A172 (cell line): ENCODE results near the gene ZNF524. TPM values are rescaled to one million over a fixed set of nuclear protein-coding genes. Genes with fewer than 3 reads are reported as not detected.
A peak's percentile ranks its signal among the peaks of the same experiment; 100 is the strongest.

Experiments used
- DNase-seq: peaks from one replicate; pipeline ENCODE4 v3.0.0-alpha.2; 2015; ENCODE audit warnings: low spot score
- total RNA-seq: library from RNA; depleted of rRNA; stranded (reverse); fragments of >200 nt; shearing (Covaris generic); gene quantifications from 2 replicates; pipeline ENCODE4 v1.2.3, GENCODE V29; 2014

The ZNF524 gene
- total RNA-seq, 1 experiment from 2014 or later = 20.0 TPM

DNA sequence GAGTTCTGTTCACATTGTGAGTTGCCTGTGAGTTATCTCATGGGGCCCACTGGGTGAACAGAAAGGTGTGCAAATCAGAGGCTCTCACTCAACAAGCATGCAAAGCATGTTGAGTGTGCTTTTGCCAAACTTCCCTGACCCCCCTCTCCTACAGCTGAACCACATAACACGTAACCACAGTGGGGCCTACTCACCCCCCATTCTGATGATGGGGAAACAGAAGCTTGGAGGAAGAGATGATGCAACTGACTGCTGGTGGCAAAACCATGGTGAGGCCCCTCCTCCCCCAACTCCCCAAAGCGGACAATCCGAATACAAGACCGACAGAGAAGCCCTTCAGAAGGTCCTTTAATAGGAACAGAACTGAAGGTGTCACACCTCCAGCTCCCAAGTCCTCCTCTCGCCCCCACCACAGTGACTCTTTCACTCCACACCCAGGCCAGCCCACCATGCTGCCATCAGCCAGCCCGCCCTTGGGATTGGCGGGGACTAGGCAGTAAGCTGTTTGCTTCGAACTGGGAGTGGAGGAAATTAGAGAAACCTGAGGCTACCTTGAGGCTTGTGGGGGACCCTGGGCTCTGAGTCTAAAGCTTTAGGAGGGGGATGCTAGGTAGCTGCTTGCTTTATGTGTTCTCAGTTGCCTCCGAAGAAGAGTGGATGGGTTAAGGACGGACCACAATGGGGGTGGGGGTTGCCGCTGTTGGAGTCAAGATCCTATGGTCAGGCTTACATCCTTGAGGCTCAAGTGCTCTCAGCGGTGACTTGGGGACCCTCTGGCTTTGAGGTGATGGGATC, 20.5 kb downstream of the ZNF524 start:
- no peak for DNase-seq

- DNase-seq = no peak
Measured at GRCh38 chr19:55621205-55621672, 21.2 kb downstream of the ZNF524 start.

- no peak for DNase-seq
Measured at GRCh38 chr19:55621673-55622231, 21.7 kb downstream of the ZNF524 start.

DNA sequence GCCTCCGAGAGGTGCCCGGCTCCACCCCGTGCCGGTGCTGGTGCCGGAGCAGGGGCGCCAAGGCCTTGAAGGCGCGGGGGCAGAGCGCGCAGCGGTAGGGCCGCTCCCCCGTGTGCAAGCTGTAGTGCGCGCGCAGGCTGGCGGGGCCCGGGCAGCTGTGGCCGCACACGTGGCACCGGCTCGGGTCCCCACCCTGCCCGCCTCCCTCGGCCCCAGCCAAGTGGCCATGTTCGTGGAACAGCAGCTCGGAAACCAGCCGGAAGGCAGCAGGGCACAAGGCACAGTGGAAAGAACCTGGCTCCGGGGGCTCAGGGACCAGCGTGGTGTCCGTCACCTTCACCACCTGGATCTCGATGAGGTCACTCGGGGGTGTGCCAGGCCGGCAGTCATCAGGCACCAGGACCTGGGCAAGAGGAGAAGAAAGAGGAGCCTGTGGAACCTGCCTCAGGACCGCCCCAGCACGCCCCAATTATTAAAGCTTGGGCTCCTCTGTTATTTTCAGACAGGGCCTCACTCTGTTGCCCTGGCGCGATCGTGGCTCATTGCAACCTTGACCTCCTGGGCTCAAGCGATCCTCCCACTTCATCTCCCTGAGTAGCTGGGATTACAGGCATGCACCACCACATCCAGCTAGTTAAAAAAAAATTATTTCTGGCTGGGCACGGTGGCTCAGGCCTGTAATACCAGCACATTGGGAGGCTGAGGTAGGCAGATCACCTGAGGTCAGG, 22.3 kb downstream of the ZNF524 start:
- no peak for DNase-seq

DNA sequence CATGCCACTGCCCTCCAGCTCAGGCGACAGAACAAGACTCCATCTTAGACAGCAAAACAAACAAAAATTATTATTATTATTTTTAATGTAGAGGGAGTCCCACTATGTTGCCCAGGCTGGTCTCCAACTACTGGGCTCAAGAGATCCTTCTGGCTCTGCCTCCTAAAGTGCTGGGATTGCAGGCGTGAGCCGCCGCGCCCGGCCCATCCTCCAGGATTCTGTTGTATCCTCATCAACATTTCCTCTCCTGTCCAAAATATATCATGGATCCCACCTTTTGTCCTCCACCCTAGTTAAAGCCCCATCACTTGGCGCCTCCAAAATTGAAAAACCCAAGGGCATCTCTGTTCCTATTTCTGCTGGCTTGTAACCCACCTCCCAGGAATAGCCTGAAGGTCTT, 23.0 kb downstream of the ZNF524 start:
- no peak for DNase-seq

DNA sequence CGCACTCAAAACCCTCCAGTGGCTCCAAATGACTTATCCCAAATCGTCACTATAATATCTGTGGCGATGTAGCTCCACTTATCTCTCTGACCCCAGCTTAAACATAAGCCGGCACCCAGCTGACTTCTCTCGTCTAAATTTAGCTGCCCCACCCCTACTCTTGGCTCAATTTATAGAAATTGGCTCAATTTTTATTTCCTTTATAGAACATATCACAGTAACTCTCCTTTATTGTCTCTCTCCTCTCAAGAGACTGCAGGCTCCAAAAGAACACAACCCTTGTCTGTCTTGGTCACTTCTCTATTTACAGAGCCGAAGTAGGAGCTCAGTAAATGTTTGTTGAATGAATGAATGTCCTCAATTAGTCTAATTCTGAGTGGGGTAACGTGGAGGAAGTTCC, 23.5 kb downstream of the ZNF524 start:
- DNase-seq = no peak

DNA sequence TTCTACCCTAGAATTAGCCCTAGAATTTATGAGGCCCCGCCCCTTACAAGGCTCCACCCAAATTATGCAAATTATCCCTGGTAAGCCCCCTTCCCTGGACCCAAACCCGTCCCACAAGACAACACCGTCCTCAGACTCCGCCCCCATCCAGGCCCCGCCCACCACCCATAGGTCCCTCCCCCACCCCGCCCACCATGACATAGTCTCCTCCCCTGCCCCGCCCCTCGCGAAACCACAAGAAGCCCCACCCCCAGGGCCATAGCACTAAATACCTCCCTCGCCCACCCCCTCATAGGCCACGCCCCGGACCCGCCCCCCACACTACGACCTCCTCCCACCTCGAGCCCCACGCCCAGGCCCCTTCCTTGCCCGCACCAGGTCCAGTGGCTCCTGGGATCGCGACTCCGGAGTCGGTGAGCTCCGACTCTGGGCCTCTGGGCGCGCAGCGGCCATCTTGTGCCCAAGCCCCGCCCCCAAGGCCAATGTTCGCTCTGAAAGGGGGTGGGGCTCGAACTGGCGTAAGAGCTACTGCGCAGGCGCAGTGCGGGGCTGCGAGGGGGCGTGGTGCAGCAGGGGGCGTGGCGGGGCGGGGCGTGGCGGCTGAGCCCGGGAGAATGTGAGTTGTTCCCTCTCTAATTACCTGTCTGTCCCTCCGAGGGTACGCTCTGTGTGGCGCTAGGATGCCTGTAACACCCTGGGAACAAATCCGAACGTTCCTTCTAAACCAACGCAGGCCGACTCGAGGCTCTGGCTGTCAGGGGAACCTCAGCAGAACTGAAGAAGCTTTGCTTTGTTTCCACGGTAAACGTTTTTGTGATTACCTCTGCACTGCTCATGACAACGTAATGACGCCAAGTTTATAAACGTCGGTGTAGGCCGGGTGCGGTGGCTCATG, 24.3 kb downstream of the ZNF524 start, which contains the start of gene ZNF784:
TSS of gene ZNF784 (minus strand) at position 458 of the 895 bp plus-strand sequence. CDS start at position 453, 5 bp downstream.
- peak; percentile 89 for DNase-seq

- no peak for DNase-seq
Measured at GRCh38 chr19:55625004-55625326, 24.9 kb downstream of the ZNF524 start.

GRCh38 chr19:55626350-55626749, 26.3 kb downstream of the ZNF524 start:
- no peak for DNase-seq

DNA sequence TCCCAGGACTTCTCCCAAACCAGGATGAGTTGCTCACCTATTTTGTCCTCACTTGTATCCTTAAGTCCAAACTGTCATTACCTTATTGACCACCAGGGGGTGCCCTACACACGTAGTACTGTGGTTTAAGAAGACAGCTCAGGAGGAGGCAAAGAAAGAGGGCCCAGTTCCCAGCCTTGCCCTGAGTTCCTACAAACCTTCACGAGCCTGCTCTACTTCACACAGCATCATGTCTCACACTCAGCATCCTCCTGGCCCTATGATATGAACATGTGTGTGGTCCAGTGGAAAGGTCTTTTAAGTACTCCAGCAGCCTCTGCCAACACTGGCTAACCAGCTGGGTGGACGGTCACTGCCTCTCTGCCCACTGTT, 32.4 kb downstream of the ZNF524 start:
- DNase-seq = peak; percentile 93

DNA sequence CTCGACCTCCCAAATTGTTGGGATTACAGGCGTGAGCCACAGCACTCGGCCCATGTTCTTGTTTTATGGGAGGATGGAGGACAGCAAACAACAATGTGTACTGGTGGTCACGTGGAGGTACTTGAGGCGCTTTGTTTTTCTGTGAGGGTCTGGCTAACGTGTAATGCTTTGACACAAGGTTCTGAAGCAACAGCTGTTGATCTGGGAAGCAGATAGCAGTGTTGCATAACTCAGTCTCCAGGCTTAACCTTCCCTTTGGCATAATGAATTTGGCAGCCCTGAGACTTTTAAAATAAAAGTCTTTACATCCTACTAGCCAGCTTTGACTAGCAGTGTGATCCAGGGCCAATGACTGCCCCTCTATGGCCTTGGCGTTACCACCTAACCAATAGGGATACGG, 33.8 kb downstream of the ZNF524 start:
- no peak for DNase-seq

DNA sequence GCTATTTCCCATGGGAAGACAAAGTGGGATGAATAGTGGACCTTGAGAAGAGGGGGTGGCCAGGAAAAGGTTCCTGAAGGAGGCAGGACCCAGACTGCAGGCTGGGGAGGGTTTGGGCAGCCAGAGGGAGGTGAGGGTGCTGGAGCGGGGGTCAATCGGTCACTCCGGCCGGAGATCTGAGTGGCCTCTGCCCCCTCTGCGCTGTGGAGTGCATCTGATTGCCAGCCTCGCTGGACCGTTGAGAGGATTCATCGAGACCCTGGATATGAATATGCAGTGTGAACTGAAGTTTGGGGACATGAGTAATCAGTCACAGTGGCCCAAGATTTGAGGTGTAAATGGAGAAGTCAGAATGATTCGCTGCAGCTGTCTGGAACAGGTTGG, 35.2 kb downstream of the ZNF524 start:
- no peak for DNase-seq

DNA sequence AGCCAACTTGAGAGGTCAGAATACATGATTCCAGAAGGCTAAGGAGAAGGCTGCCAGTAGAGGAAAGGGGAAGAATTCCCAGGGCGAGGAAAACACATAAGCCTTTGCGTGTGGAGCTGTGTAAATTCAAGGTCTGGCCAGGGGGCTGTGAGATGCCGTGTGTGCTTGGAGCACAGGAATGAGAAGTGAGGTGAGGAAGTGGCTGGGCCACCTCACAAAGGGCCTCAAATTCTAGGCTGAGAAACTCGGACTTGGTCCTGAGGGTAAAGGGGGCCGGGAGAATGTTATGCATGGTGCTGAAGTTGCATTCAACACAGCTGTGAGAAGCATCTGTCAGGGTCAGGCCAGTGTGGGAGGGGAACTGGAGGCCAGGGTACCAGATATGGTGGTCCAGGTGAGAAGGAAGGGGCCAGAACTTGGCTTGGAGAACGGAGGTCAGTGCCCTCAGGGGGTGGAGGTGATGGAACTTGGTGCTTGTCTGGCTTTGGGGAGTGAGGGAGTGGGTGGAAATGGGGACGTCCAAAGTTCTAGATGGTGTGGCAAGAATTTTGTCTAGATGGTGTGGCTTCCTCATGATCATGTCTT, 35.9 kb downstream of the ZNF524 start:
- DNase-seq = no peak

- no peak for DNase-seq
Measured at GRCh38 chr19:55636723-55637122, 36.6 kb downstream of the ZNF524 start.

DNA sequence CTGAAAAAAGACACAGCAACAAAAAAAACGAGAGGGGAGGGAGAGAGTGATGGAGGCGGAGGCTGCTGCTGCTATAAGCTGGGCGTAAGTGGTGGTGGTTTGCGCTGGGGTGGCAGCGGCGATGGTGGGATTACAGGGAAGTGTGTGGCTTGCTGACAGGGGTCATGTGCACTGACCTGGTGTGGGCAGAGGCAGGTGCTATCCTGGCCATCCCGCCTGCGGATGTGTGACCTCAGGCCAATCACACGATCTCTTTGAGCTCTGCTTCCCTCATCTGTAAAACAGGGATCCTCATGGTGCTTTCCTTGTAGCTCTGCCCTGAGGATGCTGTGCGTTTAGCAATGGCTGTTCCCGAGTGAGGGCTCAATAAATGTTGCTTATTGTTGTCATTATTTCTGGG, 37.4 kb downstream of the ZNF524 start:
- DNase-seq = no peak

GRCh38 chr19:55638864-55639359, 38.8 kb downstream of the ZNF524 start:
- DNase-seq = peak; percentile 69

DNA sequence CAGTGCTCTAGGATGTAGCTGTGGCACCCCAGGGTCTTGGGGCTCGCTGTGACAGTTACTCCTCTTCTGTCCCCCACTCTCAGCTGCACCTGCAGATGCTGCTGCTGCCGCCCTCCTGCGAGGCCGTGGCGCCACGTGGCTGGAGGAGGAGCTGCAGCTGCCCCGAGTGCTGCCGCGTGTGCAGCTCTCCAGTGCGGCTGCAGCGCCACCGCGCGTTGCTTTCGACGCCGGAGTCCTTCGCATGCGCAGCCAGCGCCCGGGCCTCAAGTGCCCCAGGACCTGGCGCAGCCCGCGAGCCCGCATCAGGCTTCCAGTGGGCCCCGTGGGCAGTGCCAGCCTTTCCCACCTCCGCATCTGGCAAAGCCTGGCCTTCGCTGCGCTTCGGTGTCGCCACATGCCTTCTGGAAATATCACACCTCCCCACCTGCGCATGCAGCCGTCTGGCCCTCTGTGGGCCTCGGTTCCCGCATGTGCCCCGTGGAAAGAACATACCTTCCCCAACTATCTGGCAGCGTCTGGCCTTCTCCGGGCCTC, 40.0 kb downstream of the ZNF524 start:
- no peak for DNase-seq

- DNase-seq = peak; percentile 46
Measured at GRCh38 chr19:55640577-55641425, 40.7 kb downstream of the ZNF524 start, which contains the start of gene ZNF580. TSS of gene ZNF580 (plus strand) at chr19:55641002. CDS start at chr19:55642509, 1,507 bp downstream.

- no peak for DNase-seq
Measured at GRCh38 chr19:55641426-55642152, 41.5 kb downstream of the ZNF524 start.
